ENCODE data around the gene RITA1. TPM values are rescaled to one million over a fixed set of nuclear protein-coding genes. Genes with fewer than 3 reads are reported as not detected.
A peak's percentile ranks its signal among the peaks of the same experiment; 100 is the strongest.

RITA1 gene
- total RNA-seq, 1 donor from 2014 or later = 15.5 TPM

GRCh38 chr12:113183030-113183589 lies 2.4 kb upstream of the RITA1 start:
- Mint-ChIP-seq H3K36me3 (ENCODE audit: low read depth) (peaks cover 18% of the 10 kb centered on the region), H3K4me3 (ENCODE audit: unreplicated experiment) (no peak overlapping the region), H3K27ac (ENCODE audit: unreplicated experiment) (no peak overlapping the region)

GRCh38 chr12:113184098-113184899 lies 1.2 kb upstream of the RITA1 start:
- no peak for TF ChIP-seq CTCF (IDR thresholded peaks at IDR 0.05)
- Mint-ChIP-seq H3K4me1 (ENCODE audit: low read depth) (peaks cover 26% of the 10 kb centered on the region), H3K27ac (ENCODE audit: unreplicated experiment) (peak overlapping the region; percentile 95), H3K36me3 (ENCODE audit: low read depth) (peaks cover 11% of the 10 kb centered on the region), H3K27me3 (ENCODE audit: low read depth) (no peaks in the 10 kb centered on the region), H3K4me3 (ENCODE audit: unreplicated experiment) (peak overlapping the region; percentile 90), H3K9me3 (ENCODE audit: low read depth) (no peaks in the 10 kb centered on the region)
- DNase-seq (ENCODE audit: low spot score) = no peak

More at GRCh38 chr12:113183030-113183589, 2.4 kb upstream of the RITA1 start:
- no peak for DNase-seq (ENCODE audit: low spot score)
- TF ChIP-seq CTCF (IDR thresholded peaks at IDR 0.05) = no peak
- no peaks in the 10 kb centered on the region for H3K27me3 Mint-ChIP-seq (ENCODE audit: low read depth)
- no peaks in the 10 kb centered on the region for H3K9me3 Mint-ChIP-seq (ENCODE audit: low read depth)
- peaks cover 26% of the 10 kb centered on the region for H3K4me1 Mint-ChIP-seq (ENCODE audit: low read depth)

- no peaks in the 10 kb centered on the region for H3K9me3 Mint-ChIP-seq (ENCODE audit: low read depth)
- DNase-seq (ENCODE audit: low spot score) = peak; percentile 95
- peak overlapping the region; percentile 95 for H3K27ac Mint-ChIP-seq (ENCODE audit: unreplicated experiment)
- TF ChIP-seq CTCF (IDR thresholded peaks at IDR 0.05) = no peak
- H3K4me1 Mint-ChIP-seq (ENCODE audit: low read depth) = peaks cover 26% of the 10 kb centered on the region
- no peaks in the 10 kb centered on the region for H3K27me3 Mint-ChIP-seq (ENCODE audit: low read depth)
- H3K36me3 Mint-ChIP-seq (ENCODE audit: low read depth) = peaks cover 8% of the 10 kb centered on the region
- peak overlapping the region; percentile 90 for H3K4me3 Mint-ChIP-seq (ENCODE audit: unreplicated experiment)
Observed at GRCh38 chr12:113184900-113185179, 681 bp upstream of the RITA1 start.

- DNase-seq (ENCODE audit: low spot score) = no peak
- peak overlapping the region; percentile 90 for H3K4me3 Mint-ChIP-seq (ENCODE audit: unreplicated experiment)
- no peaks in the 10 kb centered on the region for H3K27me3 Mint-ChIP-seq (ENCODE audit: low read depth)
- no peak for TF ChIP-seq CTCF (IDR thresholded peaks at IDR 0.05)
- H3K9me3 Mint-ChIP-seq (ENCODE audit: low read depth) = no peaks in the 10 kb centered on the region
- H3K4me1 Mint-ChIP-seq (ENCODE audit: low read depth) = peaks cover 29% of the 10 kb centered on the region
- peaks cover 1% of the 10 kb centered on the region for H3K36me3 Mint-ChIP-seq (ENCODE audit: low read depth)
- peak overlapping the region; percentile 52 for H3K27ac Mint-ChIP-seq (ENCODE audit: unreplicated experiment)
Observed at GRCh38 chr12:113186033-113186365, 478 bp downstream of the RITA1 start.

- peak overlapping the region; percentile 52 for H3K27ac Mint-ChIP-seq (ENCODE audit: unreplicated experiment)
- peaks cover 29% of the 10 kb centered on the region for H3K4me1 Mint-ChIP-seq (ENCODE audit: low read depth)
- no peak for TF ChIP-seq CTCF (IDR thresholded peaks at IDR 0.05)
- H3K9me3 Mint-ChIP-seq (ENCODE audit: low read depth) = no peaks in the 10 kb centered on the region
- no peaks in the 10 kb centered on the region for H3K27me3 Mint-ChIP-seq (ENCODE audit: low read depth)
- H3K4me3 Mint-ChIP-seq (ENCODE audit: unreplicated experiment) = peak overlapping the region; percentile 90
- H3K36me3 Mint-ChIP-seq (ENCODE audit: low read depth) = peaks cover 1% of the 10 kb centered on the region
- no peak for DNase-seq (ENCODE audit: low spot score)
Observed at GRCh38 chr12:113186666-113187325, 1.3 kb downstream of the RITA1 start.
